ENCODE measurements around the gene FN3KRP.

FN3KRP gene

GRCh38 chr17:82776454-82776853 lies 59.9 kb downstream of the FN3KRP start:
- TF ChIP-seq CTCF (IDR thresholded peaks at IDR 0.05; ENCODE audit: low read depth, low read length, missing control alignments), result no peak

More at GRCh38 chr17:82776454-82776853, 59.9 kb downstream of the FN3KRP start:
- H3K4me3 ChIP-seq (ENCODE audit: low read depth, low read length), result no peak overlapping the region
- no peak for DNase-seq (ENCODE audit: low read depth)

All from GM12864 (cell line).